ENCODE data around the gene CCDC88B. TPM values are rescaled to one million over a fixed set of nuclear protein-coding genes. Genes with fewer than 3 reads are reported as not detected.

The CCDC88B gene
- total and polyA plus RNA-seq, 9 of the 15 experiments (the other 6 are each of a cell fraction or from before 2014, with no cell fraction given) = 0.13 to 18.1 (median 7.9) TPM

GRCh38 chr11:64331569-64332371 lies 8.2 kb upstream of the CCDC88B start (continued):
- TF ChIP-seq MAZ (CRISPR knock-in tag; conservative IDR thresholded peaks at IDR 0.05 in 1 of 2, IDR thresholded peaks at IDR 0.05 in 1 of 2) (peak in 1 of 2 experiments; percentile 40; a peak in 1 of 4 replicates), MCM3 (IDR thresholded peaks at IDR 0.05) (peak; percentile 82; the same call in 1 of the 2 replicates), PTBP1 (IDR thresholded peaks at IDR 0.05; ENCODE audit: low read depth, low read length) (no peak), ZNF175 (CRISPR knock-in tag; IDR thresholded peaks at IDR 0.05; ENCODE audit: low read depth) (peak; percentile 43; the same call in 1 of the 2 replicates), BRCA1 (IDR thresholded peaks at IDR 0.05) (no peak), BRCA1 (CRISPR knock-in tag; IDR thresholded peaks at IDR 0.05) (no peak), MTA3 (IDR thresholded peaks at IDR 0.05; ENCODE audit: borderline replicate concordance) (peak; percentile 70; the same call in 1 of the 2 replicates), BRF1 (IDR thresholded peaks at IDR 0.05; ENCODE audit: borderline replicate concordance, extremely low read depth, insufficient read length) (no peak), HNRNPL (IDR thresholded peaks at IDR 0.05; ENCODE audit: low read depth, low read length) (peak; percentile 79), RB1 (IDR thresholded peaks at IDR 0.05; ENCODE audit: low read depth) (peak; percentile 41; the same call in 1 of the 2 replicates), JUNB (CRISPR knock-in tag; conservative IDR thresholded peaks at IDR 0.05) (no peak), DPF2 (IDR thresholded peaks at IDR 0.05) (peak; percentile 96), CSDE1 (IDR thresholded peaks at IDR 0.05) (peak in 1 of 2 experiments; percentile 86; a peak in 1 of 4 replicates), PRPF4 (IDR thresholded peaks at IDR 0.05; ENCODE audit: insufficient read depth, low read depth, low read length, poor library complexity, severe bottlenecking) (no peak), ZNF445 (CRISPR knock-in tag; IDR thresholded peaks at IDR 0.05; ENCODE audit: low read depth) (no peak), RUNX1 (IDR thresholded peaks at IDR 0.05; ENCODE audit: low read depth) (no peak), MCM7 (IDR thresholded peaks at IDR 0.05) (peak in 1 of 2 experiments; percentile 93; a peak in 2 of 4 replicates), C11orf30 (IDR thresholded peaks at IDR 0.05; ENCODE audit: low read depth) (peak; percentile 82), TEAD2 (tag; IDR thresholded peaks at IDR 0.05) (no peak), ZNF696 (CRISPR knock-in tag; conservative IDR thresholded peaks at IDR 0.05) (no peak), ARNT (IDR thresholded peaks at IDR 0.05) (peak; percentile 36 to 78; a peak in 2 of 4 replicates)
- TF ChIP-seq, protein P1, sequence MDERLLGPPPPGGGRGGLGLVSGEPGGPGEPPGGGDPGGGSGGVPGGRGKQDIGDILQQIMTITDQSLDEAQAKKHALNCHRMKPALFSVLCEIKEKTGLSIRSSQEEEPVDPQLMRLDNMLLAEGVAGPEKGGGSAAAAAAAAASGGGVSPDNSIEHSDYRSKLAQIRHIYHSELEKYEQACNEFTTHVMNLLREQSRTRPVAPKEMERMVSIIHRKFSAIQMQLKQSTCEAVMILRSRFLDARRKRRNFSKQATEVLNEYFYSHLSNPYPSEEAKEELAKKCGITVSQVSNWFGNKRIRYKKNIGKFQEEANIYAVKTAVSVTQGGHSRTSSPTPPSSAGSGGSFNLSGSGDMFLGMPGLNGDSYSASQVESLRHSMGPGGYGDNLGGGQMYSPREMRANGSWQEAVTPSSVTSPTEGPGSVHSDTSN (CRISPR knock-in tag; IDR thresholded peaks at IDR 0.05; ENCODE audit: low read depth) = no peak
- TF ChIP-seq, protein P1 (tag; conservative IDR thresholded peaks at IDR 0.05; ENCODE audit: low read depth) = 0 out of 2 replicates have a peak, but pooled peaks have one; percentile 38
- TF ChIP-seq, protein P2, sequence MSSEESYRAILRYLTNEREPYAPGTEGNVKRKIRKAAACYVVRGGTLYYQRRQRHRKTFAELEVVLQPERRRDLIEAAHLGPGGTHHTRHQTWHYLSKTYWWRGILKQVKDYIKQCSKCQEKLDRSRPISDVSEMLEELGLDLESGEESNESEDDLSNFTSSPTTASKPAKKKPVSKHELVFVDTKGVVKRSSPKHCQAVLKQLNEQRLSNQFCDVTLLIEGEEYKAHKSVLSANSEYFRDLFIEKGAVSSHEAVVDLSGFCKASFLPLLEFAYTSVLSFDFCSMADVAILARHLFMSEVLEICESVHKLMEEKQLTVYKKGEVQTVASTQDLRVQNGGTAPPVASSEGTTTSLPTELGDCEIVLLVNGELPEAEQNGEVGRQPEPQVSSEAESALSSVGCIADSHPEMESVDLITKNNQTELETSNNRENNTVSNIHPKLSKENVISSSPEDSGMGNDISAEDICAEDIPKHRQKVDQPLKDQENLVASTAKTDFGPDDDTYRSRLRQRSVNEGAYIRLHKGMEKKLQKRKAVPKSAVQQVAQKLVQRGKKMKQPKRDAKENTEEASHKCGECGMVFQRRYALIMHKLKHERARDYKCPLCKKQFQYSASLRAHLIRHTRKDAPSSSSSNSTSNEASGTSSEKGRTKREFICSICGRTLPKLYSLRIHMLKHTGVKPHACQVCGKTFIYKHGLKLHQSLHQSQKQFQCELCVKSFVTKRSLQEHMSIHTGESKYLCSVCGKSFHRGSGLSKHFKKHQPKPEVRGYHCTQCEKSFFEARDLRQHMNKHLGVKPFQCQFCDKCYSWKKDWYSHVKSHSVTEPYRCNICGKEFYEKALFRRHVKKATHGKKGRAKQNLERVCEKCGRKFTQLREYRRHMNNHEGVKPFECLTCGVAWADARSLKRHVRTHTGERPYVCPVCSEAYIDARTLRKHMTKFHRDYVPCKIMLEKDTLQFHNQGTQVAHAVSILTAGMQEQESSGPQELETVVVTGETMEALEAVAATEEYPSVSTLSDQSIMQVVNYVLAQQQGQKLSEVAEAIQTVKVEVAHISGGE (CRISPR knock-in tag; IDR thresholded peaks at IDR 0.05) = no peak; a peak in 1 of 6 replicates
